LNCAP (cell line): ENCODE results near the gene CHURC1.

Experiments used
- CTCF ChIP-seq: fragments of 450-650 bp; IDR thresholded peaks from 2 replicates; pipeline ENCODE4 v1.5.1; 2017; ENCODE audit warnings: mild to moderate bottlenecking

The CHURC1 gene

GRCh38 chr14:64934338-64934929 is 20.2 kb downstream of the CHURC1 start:
- no peak for TF ChIP-seq CTCF

GRCh38 chr14:64935508-64935907 is 21.3 kb downstream of the CHURC1 start:
- TF ChIP-seq CTCF: no peak

- TF ChIP-seq CTCF: no peak
Observed at GRCh38 chr14:64937171-64937820, 23.0 kb downstream of the CHURC1 start.

- TF ChIP-seq CTCF: peak; percentile 18; the same call in 1 of the 2 replicates
Observed at GRCh38 chr14:64937821-64938193, 23.6 kb downstream of the CHURC1 start.

GRCh38 chr14:64938972-64939816 is 24.9 kb downstream of the CHURC1 start:
- TF ChIP-seq CTCF: no peak

- TF ChIP-seq CTCF: no peak
Observed at GRCh38 chr14:64939817-64940190, 25.5 kb downstream of the CHURC1 start.

- TF ChIP-seq CTCF: no peak
Observed at GRCh38 chr14:64940336-64940910, 26.2 kb downstream of the CHURC1 start.
